ENCODE results near the gene ALKAL2. TPM values are rescaled to one million over a fixed set of nuclear protein-coding genes. Genes with fewer than 3 reads are reported as not detected.
A peak's percentile ranks its signal among the peaks of the same experiment; 100 is the strongest.

The ALKAL2 gene
- total and polyA plus RNA-seq, 2 of the 13 experiments (the other 11 are each of a cell fraction or from before 2014, with no cell fraction given) = 0.22 to 1.7 TPM

- TF ChIP-seq, protein P1, sequence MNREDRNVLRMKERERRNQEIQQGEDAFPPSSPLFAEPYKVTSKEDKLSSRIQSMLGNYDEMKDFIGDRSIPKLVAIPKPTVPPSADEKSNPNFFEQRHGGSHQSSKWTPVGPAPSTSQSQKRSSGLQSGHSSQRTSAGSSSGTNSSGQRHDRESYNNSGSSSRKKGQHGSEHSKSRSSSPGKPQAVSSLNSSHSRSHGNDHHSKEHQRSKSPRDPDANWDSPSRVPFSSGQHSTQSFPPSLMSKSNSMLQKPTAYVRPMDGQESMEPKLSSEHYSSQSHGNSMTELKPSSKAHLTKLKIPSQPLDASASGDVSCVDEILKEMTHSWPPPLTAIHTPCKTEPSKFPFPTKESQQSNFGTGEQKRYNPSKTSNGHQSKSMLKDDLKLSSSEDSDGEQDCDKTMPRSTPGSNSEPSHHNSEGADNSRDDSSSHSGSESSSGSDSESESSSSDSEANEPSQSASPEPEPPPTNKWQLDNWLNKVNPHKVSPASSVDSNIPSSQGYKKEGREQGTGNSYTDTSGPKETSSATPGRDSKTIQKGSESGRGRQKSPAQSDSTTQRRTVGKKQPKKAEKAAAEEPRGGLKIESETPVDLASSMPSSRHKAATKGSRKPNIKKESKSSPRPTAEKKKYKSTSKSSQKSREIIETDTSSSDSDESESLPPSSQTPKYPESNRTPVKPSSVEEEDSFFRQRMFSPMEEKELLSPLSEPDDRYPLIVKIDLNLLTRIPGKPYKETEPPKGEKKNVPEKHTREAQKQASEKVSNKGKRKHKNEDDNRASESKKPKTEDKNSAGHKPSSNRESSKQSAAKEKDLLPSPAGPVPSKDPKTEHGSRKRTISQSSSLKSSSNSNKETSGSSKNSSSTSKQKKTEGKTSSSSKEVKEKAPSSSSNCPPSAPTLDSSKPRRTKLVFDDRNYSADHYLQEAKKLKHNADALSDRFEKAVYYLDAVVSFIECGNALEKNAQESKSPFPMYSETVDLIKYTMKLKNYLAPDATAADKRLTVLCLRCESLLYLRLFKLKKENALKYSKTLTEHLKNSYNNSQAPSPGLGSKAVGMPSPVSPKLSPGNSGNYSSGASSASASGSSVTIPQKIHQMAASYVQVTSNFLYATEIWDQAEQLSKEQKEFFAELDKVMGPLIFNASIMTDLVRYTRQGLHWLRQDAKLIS (CRISPR knock-in tag; IDR thresholded peaks at IDR 0.05) = no peak; the same call in 1 of the 2 replicates
- TF ChIP-seq ZNF775 (CRISPR knock-in tag; IDR thresholded peaks at IDR 0.05; ENCODE audit: borderline replicate concordance) = no peak
- TF ChIP-seq ZFP91 (CRISPR knock-in tag; IDR thresholded peaks at IDR 0.05; ENCODE audit: borderline replicate concordance) = no peak
- no peak for TF ChIP-seq HMGA1 (CRISPR knock-in tag; conservative IDR thresholded peaks at IDR 0.05)
- TF ChIP-seq NCOA5 (CRISPR knock-in tag; IDR thresholded peaks at IDR 0.05) = no peak
- TF ChIP-seq MED8 (CRISPR knock-in tag; IDR thresholded peaks at IDR 0.05; ENCODE audit: insufficient replicate concordance) = peak; percentile 70
- peak; percentile 89; the same call in 1 of the 2 replicates for TF ChIP-seq ZNF318 (CRISPR knock-in tag; IDR thresholded peaks at IDR 0.05)
- peak; percentile 76; the same call in 1 of the 2 replicates for TF ChIP-seq ZBTB49 (CRISPR knock-in tag; IDR thresholded peaks at IDR 0.05; ENCODE audit: borderline replicate concordance)
- no peak; the same call in 1 of the 2 replicates for TF ChIP-seq ZNF749 (CRISPR knock-in tag; IDR thresholded peaks at IDR 0.05; ENCODE audit: borderline replicate concordance)
- 0 out of 2 replicates have a peak, but pooled peaks have one; percentile 79 for TF ChIP-seq ZNF256 (CRISPR knock-in tag; conservative IDR thresholded peaks at IDR 0.05)
- TF ChIP-seq HIVEP1 (CRISPR knock-in tag; IDR thresholded peaks at IDR 0.05) = 0 out of 2 replicates have a peak, but pooled peaks have one; percentile 26
- no peak for TF ChIP-seq RFX1 (IDR thresholded peaks at IDR 0.05)
- peak; percentile 58 for TF ChIP-seq FOXK2 (IDR thresholded peaks at IDR 0.05)
Measured at GRCh38 chr2:249538-250042, 38.3 kb downstream of the ALKAL2 start (continued).

All from HepG2 (cell line).